ENCODE results near the gene UIMC1. TPM values are rescaled to one million over a fixed set of nuclear protein-coding genes. Genes with fewer than 3 reads are reported as not detected.
A peak's percentile ranks its signal among the peaks of the same experiment; 100 is the strongest.

The UIMC1 gene
- total RNA-seq, 5 donors from 2014 or later (not counting 1 experiment from before 2014, with no cell fraction given) = 50.0 to 70.3 (median 56.7) TPM

DNA sequence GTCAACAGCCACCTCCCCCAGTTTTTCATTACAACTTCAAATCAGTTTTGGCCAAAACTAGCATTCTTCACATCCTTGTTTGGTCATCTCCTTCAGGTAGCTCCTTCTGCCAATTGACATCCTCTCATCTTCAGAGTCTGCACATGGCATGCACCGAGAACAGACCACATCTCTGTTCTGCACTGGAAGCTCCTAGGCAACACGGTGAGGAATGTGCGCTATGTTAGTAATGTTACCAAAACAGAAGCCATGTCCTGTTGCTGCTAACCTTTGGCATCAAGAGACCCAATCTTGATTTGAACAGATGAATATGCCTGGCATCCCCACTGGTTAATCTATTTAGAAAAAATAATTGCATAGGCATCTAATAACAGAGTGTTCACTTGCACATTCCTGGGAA lies 102.3 kb downstream of the UIMC1 start:
- Histone ChIP-seq H3K27me3 (replicated peaks in 1 of 2; ENCODE audit: control insufficient read depth in 2 of 2, extremely low read depth in 1 of 2, insufficient read depth in 2 of 2, low read length in 1 of 2) (no peaks in the 10 kb centered on the region), H3K36me3 (ENCODE audit: control insufficient read depth in 2 of 2, extremely low read depth in 1 of 2, insufficient read depth in 1 of 2, low read length in 1 of 2) (peaks cover 12 to 61% of the 10 kb centered on the region in 2 donors), H3K4me1 (ENCODE audit: control insufficient read depth in 1 of 2, extremely low read depth in 1 of 2, insufficient read depth in 2 of 2, low read length in 2 of 2) (peaks cover 2 to 6% of the 10 kb centered on the region in 2 experiments), H3K9me3 (no peaks in the 10 kb centered on the region), H3K4me3 (ENCODE audit: control insufficient read depth in 1 of 2, extremely low read depth in 1 of 2, low read length in 1 of 2) (no peak overlapping the region), H3K27ac (ENCODE audit: low read length) (no peak overlapping the region)
- 89% methylated on average over 3 of the region's 3 CpGs for WGBS (ENCODE audit: insufficient coverage)
- Mint-ChIP-seq H3K27ac (no peak overlapping the region), H3K4me1 (peaks cover 6 to 7% (median 6%) of the 10 kb centered on the region in 3 donors), H3K27me3 (no peaks in the 10 kb centered on the region), H3K36me3 (peaks cover 54% of the 10 kb centered on the region), H3K4me3 (no peak overlapping the region), H3K9me3 (no peaks in the 10 kb centered on the region)
- POLR2A ChIA-PET = no interaction called here
- CTCF ChIA-PET = no interaction called here
- no peak for ATAC-seq (replicated peaks in 1 of 4)
- DNase-seq = no peak

DNA sequence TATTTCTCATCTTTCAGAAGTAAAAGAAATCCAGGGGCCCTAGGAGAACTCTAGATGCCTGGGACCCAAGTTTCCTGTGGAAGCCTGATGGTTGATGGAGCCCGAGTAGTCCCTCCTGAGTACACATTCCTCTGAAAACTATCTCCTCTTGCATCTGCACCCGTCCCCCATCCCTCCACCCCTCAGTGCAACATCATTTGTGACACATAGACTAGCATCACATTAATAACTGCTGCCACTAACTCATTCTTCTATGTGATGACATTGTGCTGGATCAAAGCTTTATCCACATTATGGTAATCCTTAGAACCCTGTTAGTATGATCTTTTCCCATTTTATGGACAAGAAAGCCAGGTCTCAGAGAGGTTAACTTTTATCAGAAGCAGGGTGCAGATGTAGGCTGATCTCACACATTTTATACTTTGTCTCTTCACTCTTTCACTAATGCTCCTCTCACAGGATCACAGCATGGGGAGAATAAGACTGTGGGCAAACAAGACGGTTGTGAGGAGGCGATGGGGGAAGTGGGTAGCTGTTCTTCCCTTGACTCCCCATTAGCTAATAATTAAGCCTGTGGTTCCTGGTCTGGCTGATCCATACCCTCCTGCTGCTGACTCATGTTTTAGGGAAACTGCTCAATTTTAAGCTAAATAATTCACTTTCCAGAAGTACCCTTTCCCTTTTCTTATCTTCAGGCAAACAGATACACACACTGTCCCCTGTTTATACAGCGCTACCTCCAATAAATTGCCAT lies 103.5 kb downstream of the UIMC1 start:
- no peak overlapping the region for H3K4me3 Mint-ChIP-seq
- POLR2A ChIA-PET = no interaction called here

DNA sequence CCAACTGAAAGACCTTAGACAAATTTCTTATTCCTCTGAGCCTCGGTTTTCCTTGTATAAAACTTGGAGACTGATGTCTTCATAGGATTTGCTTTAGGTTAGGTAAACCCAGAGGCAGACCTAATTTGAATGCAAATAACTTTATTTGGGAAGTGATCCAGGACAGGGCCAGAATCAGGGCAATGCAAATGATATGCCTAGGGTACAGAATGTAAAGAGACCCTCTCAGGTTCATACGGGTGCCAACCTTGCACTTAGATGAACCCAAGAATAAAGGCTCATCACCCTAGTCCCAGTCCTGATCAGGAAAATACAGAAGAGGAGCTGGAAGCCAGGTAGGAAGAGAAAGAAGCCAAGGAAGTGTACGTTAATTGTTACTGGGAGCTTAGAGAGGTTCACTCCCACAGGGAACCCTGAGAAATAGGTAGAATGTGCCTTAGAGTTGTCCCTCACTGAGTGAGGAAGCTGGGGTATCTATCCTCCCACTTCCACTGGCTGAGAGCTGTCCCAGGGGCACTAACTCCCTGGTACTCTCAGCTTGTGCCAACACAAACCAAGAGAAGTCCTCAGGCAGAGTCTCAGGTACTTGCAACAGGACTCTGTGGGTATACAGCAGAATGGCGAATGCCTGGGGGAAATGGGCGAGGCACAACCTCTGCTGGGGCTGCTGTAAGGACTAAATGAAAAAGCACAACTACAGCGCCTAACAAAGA lies 104.3 kb downstream of the UIMC1 start:
- Histone ChIP-seq H3K4me1 (ENCODE audit: control insufficient read depth in 1 of 2, extremely low read depth in 1 of 2, insufficient read depth in 2 of 2, low read length in 2 of 2) (peaks cover 2 to 9% of the 10 kb centered on the region in 2 experiments), H3K27me3 (replicated peaks in 1 of 2; ENCODE audit: control insufficient read depth in 2 of 2, extremely low read depth in 1 of 2, insufficient read depth in 2 of 2, low read length in 1 of 2) (peaks cover 0 to 3% of the 10 kb centered on the region in 2 experiments), H3K27ac (ENCODE audit: low read length) (no peak overlapping the region), H3K9me3 (no peaks in the 10 kb centered on the region), H3K36me3 (ENCODE audit: control insufficient read depth in 2 of 2, extremely low read depth in 1 of 2, insufficient read depth in 1 of 2, low read length in 1 of 2) (peaks cover 12 to 48% of the 10 kb centered on the region in 2 donors), H3K4me3 (ENCODE audit: control insufficient read depth in 1 of 2, extremely low read depth in 1 of 2, low read length in 1 of 2) (no peak overlapping the region)
- CTCF ChIA-PET = interaction anchor here in 1 of 2 donors (0.5 kb wide), 1 partner anchor 31 kb away, joined by 4 read pairs; no protein-coding TSS in a partner anchor
- H3K27me3 Mint-ChIP-seq = no peaks in the 10 kb centered on the region
- H3K4me1 Mint-ChIP-seq = peaks cover 10 to 13% (median 12%) of the 10 kb centered on the region in 3 donors
- ATAC-seq (replicated peaks in 1 of 4) = no peak
- DNase-seq = no peak
- peaks cover 40% of the 10 kb centered on the region for H3K36me3 Mint-ChIP-seq
- H3K9me3 Mint-ChIP-seq = no peaks in the 10 kb centered on the region
- POLR2A ChIA-PET = interaction anchor here in 1 of 2 donors (0.5 kb wide), 1 partner anchor 318 kb away, joined by 8 read pairs; no protein-coding TSS in a partner anchor
- WGBS (ENCODE audit: insufficient coverage) = 100% methylated on average over 1 of the region's 6 CpGs
- H3K4me3 Mint-ChIP-seq = no peak overlapping the region
- H3K27ac Mint-ChIP-seq = peak overlapping the region in 1 of 2 donors; percentile 82

More for the DNA sequence above, 103.5 kb downstream of the UIMC1 start:
- no peaks in the 10 kb centered on the region for H3K27me3 ChIP-seq (replicated peaks in 1 of 2; ENCODE audit: control insufficient read depth in 2 of 2, extremely low read depth in 1 of 2, insufficient read depth in 2 of 2, low read length in 1 of 2)
- Mint-ChIP-seq H3K27ac (no peak overlapping the region), H3K27me3 (no peaks in the 10 kb centered on the region), H3K9me3 (no peaks in the 10 kb centered on the region), H3K36me3 (peaks cover 48% of the 10 kb centered on the region), H3K4me1 (peaks cover 10 to 13% (median 12%) of the 10 kb centered on the region in 3 donors)
- ATAC-seq (replicated peaks in 1 of 4) (no peak), DNase-seq (no peak)
- H3K36me3 ChIP-seq (ENCODE audit: control insufficient read depth in 2 of 2, extremely low read depth in 1 of 2, insufficient read depth in 1 of 2, low read length in 1 of 2) = peaks cover 12 to 52% of the 10 kb centered on the region in 2 donors
- CTCF ChIA-PET = interaction anchor here in 1 of 2 donors (0.5 kb wide), 1 partner anchor 32 kb away, joined by 4 read pairs; no protein-coding TSS in a partner anchor
- H3K9me3 ChIP-seq = no peaks in the 10 kb centered on the region
- no peak overlapping the region for H3K27ac ChIP-seq (ENCODE audit: low read length)
- no CpG with 5 or more reads among the region's 5 CpGs for WGBS (ENCODE audit: insufficient coverage)
- no peak overlapping the region for H3K4me3 ChIP-seq (ENCODE audit: control insufficient read depth in 1 of 2, extremely low read depth in 1 of 2, low read length in 1 of 2)
- H3K4me1 ChIP-seq (ENCODE audit: control insufficient read depth in 1 of 2, extremely low read depth in 1 of 2, insufficient read depth in 2 of 2, low read length in 2 of 2) = peaks cover 2 to 9% of the 10 kb centered on the region in 2 experiments

DNA sequence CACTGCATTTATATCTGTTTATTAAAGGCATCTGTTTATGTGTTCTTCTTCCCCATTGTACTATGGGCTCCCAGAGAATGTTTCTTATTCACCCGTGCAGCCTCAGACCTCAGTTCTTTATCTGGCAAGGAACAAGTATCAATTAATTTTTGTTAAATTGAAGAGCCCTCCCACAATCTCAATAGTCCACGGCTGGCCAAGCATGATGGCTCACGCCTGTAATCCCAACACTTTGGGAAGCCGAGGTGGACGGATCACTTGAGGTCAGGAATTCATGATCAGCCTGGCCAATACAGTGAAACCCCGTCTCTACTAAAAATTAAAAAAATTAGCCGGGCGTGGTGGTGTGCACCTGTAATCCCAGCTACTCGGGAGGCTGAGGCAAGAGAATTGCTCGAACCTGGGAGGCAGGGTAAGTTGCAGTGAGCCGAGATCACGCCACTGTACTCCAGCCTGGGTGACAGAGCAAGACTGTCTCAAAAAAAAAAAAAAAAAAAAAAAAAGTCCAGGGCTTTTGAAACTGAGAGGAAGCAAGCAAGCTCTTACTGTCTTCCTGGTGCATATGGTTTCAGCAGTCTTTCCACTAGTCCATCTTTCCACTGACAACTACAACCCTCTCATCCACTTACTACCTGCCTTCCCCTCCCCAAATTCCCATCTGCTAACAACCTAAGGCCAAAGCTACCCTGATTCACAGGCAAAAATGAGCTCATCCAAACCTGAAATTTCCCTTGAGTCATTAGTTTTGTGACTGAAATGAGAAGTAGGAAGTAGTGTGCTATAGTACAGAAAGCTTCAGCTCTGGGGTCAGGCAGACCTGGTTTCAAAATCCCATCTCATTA lies 105.1 kb downstream of the UIMC1 start:
- Mint-ChIP-seq H3K36me3 (peaks cover 34% of the 10 kb centered on the region), H3K27me3 (no peaks in the 10 kb centered on the region), H3K4me3 (no peak overlapping the region), H3K4me1 (peaks cover 10 to 13% (median 12%) of the 10 kb centered on the region in 3 donors), H3K27ac (peak overlapping the region; percentile 50 to 82), H3K9me3 (no peaks in the 10 kb centered on the region)
- DNase-seq = no peak
- Histone ChIP-seq H3K36me3 (ENCODE audit: control insufficient read depth in 2 of 2, extremely low read depth in 1 of 2, insufficient read depth in 1 of 2, low read length in 1 of 2) (peaks cover 11 to 41% of the 10 kb centered on the region in 2 donors), H3K4me3 (ENCODE audit: control insufficient read depth in 1 of 2, extremely low read depth in 1 of 2, low read length in 1 of 2) (no peak overlapping the region), H3K27me3 (replicated peaks in 1 of 2; ENCODE audit: control insufficient read depth in 2 of 2, extremely low read depth in 1 of 2, insufficient read depth in 2 of 2, low read length in 1 of 2) (peaks cover 0 to 3% of the 10 kb centered on the region in 2 experiments), H3K9me3 (no peaks in the 10 kb centered on the region), H3K27ac (ENCODE audit: low read length) (no peak overlapping the region), H3K4me1 (ENCODE audit: control insufficient read depth in 1 of 2, extremely low read depth in 1 of 2, insufficient read depth in 2 of 2, low read length in 2 of 2) (peaks cover 2 to 9% of the 10 kb centered on the region in 2 experiments)
- CTCF ChIA-PET = no interaction called here
- POLR2A ChIA-PET = interaction anchor here in 1 of 2 donors (0.5 kb wide), 1 partner anchor 319 kb away, joined by 8 read pairs; no protein-coding TSS in a partner anchor
- WGBS (ENCODE audit: insufficient coverage) = 96% methylated on average over 9 of the region's 12 CpGs
- ATAC-seq (replicated peaks in 1 of 4) = no peak

DNA sequence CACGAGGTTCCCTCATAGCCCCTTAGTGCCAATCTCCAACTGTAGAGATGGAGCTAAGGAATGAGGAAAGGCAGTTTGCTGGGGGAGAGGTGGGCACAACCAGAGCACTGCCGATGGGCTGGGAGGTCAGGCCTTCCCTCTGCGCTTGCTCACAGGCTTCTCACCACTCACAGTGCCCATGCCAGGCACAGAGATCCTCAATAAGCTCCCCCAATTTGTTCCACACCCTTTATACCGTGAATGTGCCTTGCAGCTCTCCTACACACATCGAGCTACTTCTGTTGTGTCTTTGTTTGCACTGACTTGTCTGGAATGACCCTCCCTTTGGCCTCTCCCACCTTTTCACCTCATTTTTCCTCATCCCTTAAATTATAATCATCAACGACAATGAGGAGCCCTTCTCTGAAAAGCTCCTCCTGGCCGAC lies 105.8 kb downstream of the UIMC1 start:
- H3K27ac ChIP-seq (ENCODE audit: low read length) = no peak overlapping the region
- ChIA-PET CTCF (no interaction called here), POLR2A (no interaction called here)

More for the DNA sequence above, 105.8 kb downstream of the UIMC1 start:
- no peak overlapping the region for H3K4me3 ChIP-seq (ENCODE audit: control insufficient read depth in 1 of 2, extremely low read depth in 1 of 2, low read length in 1 of 2)
- peaks cover 0 to 3% of the 10 kb centered on the region in 2 experiments for H3K27me3 ChIP-seq (replicated peaks in 1 of 2; ENCODE audit: control insufficient read depth in 2 of 2, extremely low read depth in 1 of 2, insufficient read depth in 2 of 2, low read length in 1 of 2)
- peaks cover 5 to 9% of the 10 kb centered on the region in 2 experiments for H3K4me1 ChIP-seq (ENCODE audit: control insufficient read depth in 1 of 2, extremely low read depth in 1 of 2, insufficient read depth in 2 of 2, low read length in 2 of 2)
- ATAC-seq (replicated peaks in 1 of 4) (no peak), DNase-seq (no peak)
- no peaks in the 10 kb centered on the region for H3K27me3 Mint-ChIP-seq
- H3K4me1 Mint-ChIP-seq = peaks cover 10 to 13% (median 12%) of the 10 kb centered on the region in 3 donors
- peaks cover 27% of the 10 kb centered on the region for H3K36me3 Mint-ChIP-seq
- H3K27ac Mint-ChIP-seq = no peak overlapping the region
- H3K9me3 ChIP-seq = no peaks in the 10 kb centered on the region
- H3K4me3 Mint-ChIP-seq = no peak overlapping the region
- H3K36me3 ChIP-seq (ENCODE audit: control insufficient read depth in 2 of 2, extremely low read depth in 1 of 2, insufficient read depth in 1 of 2, low read length in 1 of 2) = peaks cover 8 to 34% of the 10 kb centered on the region in 2 donors
- 94% methylated on average over 2 of the region's 7 CpGs for WGBS (ENCODE audit: insufficient coverage)
- H3K9me3 Mint-ChIP-seq = no peaks in the 10 kb centered on the region
